Activated B cell treated with CpG ODN at 0.5 μM for 24 hours (primary cell): ENCODE results near the gene TENT4A. TPM values are rescaled to one million over a fixed set of nuclear protein-coding genes. Genes with fewer than 3 reads are reported as not detected.
A peak's percentile ranks its signal among the peaks of the same experiment; 100 is the strongest.

Experiments used
- ATAC-seq: fragments of 200-7000 bp; cut with Tn5 transposase; one replicate; pipeline ENCODE4 v1.10.0; 2021; ENCODE audit warnings: low read depth, mild to moderate bottlenecking, moderate library complexity
- CTCF ChIA-PET: fragments of 350-600 bp; sonication (Branson Sonifier 250); formaldehyde crosslinking; loops from one replicate; lab custom pipeline; 2021; ENCODE audit warnings: antibody characterized with exemption; lab: Charles Lee
- POLR2A ChIA-PET: fragments of 350-600 bp; sonication (Branson Sonifier 250); formaldehyde crosslinking; loops from one replicate; lab custom pipeline; 2021; ENCODE audit warnings: antibody characterized with exemption; lab: Charles Lee
- DNase-seq: peaks from one replicate; pipeline ENCODE4 v3.0.0; 2022
- H3K27ac Mint-ChIP-seq: one replicate; pipeline ENCODE4 v1.8.0; 2020; ENCODE audit warnings: mixed read lengths
- H3K27me3 Mint-ChIP-seq: one replicate; pipeline ENCODE4 v1.8.0; 2021; ENCODE audit warnings: mixed read lengths
- H3K36me3 Mint-ChIP-seq: one replicate; pipeline ENCODE4 v1.8.0; 2021; ENCODE audit warnings: low read depth, mixed read lengths
- H3K4me1 Mint-ChIP-seq: one replicate; pipeline ENCODE4 v1.8.0; 2021; ENCODE audit warnings: mixed read lengths
- H3K4me3 Mint-ChIP-seq: one replicate; pipeline ENCODE4 v1.8.0; 2020; ENCODE audit warnings: mild to moderate bottlenecking, mixed read lengths
- H3K9me3 Mint-ChIP-seq: one replicate; pipeline ENCODE4 v1.8.0; 2020; ENCODE audit warnings: mixed read lengths
- intact Hi-C: fragments of 100-400 bp; cut with micrococcal nuclease; formaldehyde crosslinking; loops from one replicate; pipeline ENCODE4 v1.15.1; 2024
- total RNA-seq: library from RNA; stranded (reverse); gene quantifications from 2 replicates; pipeline ENCODE4 v1.2.3, GENCODE V29; 2022
- TF ChIP-seq, protein P1 (sequence below): fragments of 200-600 bp; IDR thresholded peaks from one replicate; pipeline ENCODE4 v1.8.0; 2022; ENCODE audit warnings: antibody characterized with exemption, mild to moderate bottlenecking

The TENT4A gene
- total RNA-seq, 1 donor from 2014 or later: 51.2 TPM

DNA sequence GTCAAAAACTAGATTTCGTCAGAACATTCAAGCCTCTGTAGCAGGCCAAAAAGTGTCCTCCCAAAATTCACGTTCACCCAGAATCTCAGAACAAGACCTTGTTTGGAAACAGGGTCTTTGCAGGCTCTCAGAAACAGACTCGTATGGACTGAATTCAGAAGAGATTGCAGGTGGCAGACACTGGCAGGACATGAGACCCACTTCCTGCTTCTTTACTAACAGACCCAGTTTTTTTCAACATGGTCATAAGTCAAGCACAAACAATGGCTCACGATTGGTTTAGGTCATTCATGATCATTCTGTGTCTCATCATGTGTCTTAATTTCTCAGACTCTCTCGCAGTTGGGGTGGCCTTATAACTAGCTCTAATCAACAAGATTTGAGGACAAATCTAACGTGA is 5.4 kb upstream of the TENT4A start:
- H3K27ac Mint-ChIP-seq: no peak overlapping the region
- POLR2A ChIA-PET: no interaction called here

DNA sequence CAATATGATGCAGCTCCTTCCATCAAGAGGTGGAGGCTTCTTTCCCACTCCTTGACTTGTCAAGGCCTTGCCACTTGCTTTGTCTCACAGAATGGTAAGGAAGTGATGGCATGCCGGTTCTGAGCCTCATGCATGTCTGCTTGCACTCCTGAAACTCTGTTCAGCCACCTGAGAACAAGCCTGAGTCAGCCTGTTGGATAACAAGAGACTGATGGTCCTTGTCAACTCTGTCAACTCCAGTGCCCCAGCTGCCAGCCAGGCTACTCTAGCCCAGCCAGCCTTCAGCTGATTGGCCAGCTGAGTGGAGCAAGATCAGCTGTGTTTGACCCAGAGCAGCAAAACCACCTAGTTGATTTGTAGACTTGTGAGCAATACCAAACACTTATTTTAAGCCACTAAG is 4.4 kb upstream of the TENT4A start:
- Mint-ChIP-seq H3K36me3 (no peaks in the 10 kb centered on the region), H3K9me3 (no peaks in the 10 kb centered on the region), H3K27me3 (no peaks in the 10 kb centered on the region), H3K4me1 (peaks cover 13% of the 10 kb centered on the region), H3K4me3 (no peak overlapping the region), H3K27ac (no peak overlapping the region)
- intact Hi-C loops: no loop called here
- CTCF ChIA-PET: no interaction called here
- no peak for DNase-seq
- POLR2A ChIA-PET: no interaction called here
- ATAC-seq: no peak
- TF ChIP-seq, protein P1, sequence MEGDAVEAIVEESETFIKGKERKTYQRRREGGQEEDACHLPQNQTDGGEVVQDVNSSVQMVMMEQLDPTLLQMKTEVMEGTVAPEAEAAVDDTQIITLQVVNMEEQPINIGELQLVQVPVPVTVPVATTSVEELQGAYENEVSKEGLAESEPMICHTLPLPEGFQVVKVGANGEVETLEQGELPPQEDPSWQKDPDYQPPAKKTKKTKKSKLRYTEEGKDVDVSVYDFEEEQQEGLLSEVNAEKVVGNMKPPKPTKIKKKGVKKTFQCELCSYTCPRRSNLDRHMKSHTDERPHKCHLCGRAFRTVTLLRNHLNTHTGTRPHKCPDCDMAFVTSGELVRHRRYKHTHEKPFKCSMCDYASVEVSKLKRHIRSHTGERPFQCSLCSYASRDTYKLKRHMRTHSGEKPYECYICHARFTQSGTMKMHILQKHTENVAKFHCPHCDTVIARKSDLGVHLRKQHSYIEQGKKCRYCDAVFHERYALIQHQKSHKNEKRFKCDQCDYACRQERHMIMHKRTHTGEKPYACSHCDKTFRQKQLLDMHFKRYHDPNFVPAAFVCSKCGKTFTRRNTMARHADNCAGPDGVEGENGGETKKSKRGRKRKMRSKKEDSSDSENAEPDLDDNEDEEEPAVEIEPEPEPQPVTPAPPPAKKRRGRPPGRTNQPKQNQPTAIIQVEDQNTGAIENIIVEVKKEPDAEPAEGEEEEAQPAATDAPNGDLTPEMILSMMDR: no peak

More for the DNA sequence above, 5.4 kb upstream of the TENT4A start:
- Mint-ChIP-seq H3K36me3 (no peaks in the 10 kb centered on the region), H3K9me3 (no peaks in the 10 kb centered on the region), H3K4me3 (no peak overlapping the region), H3K4me1 (peaks cover 13% of the 10 kb centered on the region), H3K27me3 (no peaks in the 10 kb centered on the region)
- TF ChIP-seq, protein P1: no peak
- DNase-seq (no peak), ATAC-seq (no peak)
- CTCF ChIA-PET: no interaction called here
- intact Hi-C loops: no loop called here

DNA sequence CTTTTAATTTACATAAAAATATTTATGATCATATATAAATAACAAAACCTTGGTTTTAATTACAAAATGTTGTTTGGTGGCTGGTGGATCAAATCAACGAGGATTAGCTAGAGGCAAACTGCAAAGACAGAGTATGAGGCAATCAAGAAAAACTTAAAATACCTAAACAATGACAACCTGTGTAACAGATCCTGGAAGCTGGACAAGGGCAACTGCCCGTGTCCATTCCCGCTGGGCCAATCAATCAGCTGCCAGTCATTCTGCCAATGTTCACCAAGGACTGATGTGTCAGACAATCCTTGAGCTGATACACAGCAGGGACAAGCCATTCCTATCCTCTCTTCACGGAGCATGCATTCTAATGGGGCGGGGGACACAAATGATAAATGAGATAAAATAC is 3.2 kb upstream of the TENT4A start:
- Mint-ChIP-seq H3K36me3 (peaks cover 1% of the 10 kb centered on the region), H3K9me3 (no peaks in the 10 kb centered on the region), H3K27ac (no peak overlapping the region), H3K27me3 (no peaks in the 10 kb centered on the region), H3K4me1 (peaks cover 14% of the 10 kb centered on the region), H3K4me3 (no peak overlapping the region)
- DNase-seq: no peak
- CTCF ChIA-PET: no interaction called here
- TF ChIP-seq, protein P1: no peak
- intact Hi-C loops: loop anchor here (10.0 kb wide), 1 partner anchor 955 kb away; no protein-coding TSS in a partner anchor
- POLR2A ChIA-PET: interaction anchor here (3.3 kb wide), 1 partner anchor 26 kb away, joined by 22 read pairs; no protein-coding TSS in a partner anchor
- ATAC-seq: no peak

DNA sequence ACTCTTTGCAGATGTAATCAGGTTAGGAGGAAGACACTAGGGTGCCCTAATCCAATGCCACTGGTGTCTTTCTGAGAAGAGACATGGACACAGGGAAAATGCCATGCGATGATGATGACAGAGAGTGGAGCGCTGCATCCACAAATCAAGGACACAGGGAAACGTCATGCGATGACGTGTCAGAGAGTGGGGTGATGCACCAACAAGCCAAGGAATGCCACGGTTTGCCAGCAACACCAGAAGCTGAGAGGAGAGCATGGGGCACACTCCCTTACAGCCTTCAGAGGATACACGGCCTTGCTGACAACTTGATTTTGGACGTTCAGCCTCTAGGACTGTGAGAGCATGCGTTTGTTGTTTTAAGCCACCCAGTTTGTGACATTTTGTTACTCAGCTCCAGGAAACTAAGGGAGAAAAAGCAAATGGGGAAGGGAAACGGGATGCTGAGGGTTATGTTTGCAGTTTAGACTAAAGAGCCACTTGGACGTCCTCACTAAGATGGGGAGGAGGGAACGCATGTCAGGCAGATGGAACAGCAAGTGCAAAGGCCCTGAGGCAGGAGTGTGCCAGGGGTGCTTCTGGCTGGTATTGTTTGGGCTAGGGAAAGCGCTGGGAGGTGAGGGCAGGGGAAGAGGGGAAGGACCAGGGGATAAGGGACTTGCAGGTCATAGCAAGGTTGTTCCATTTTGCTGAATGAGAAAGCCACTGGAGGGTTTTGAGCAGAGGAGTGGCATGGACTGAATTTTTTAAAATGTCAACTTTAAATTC is 2.5 kb upstream of the TENT4A start:
- DNase-seq (no peak), ATAC-seq (no peak)
- no peaks in the 10 kb centered on the region for H3K27me3 Mint-ChIP-seq
- TF ChIP-seq, protein P1: no peak
- H3K9me3 Mint-ChIP-seq: no peaks in the 10 kb centered on the region
- H3K36me3 Mint-ChIP-seq: peaks cover 1% of the 10 kb centered on the region
- peaks cover 18% of the 10 kb centered on the region for H3K4me1 Mint-ChIP-seq
- CTCF ChIA-PET: interaction anchor here (1.1 to 2.1 kb wide), 2 partner anchors 50 to 78 kb away, joined by 3 to 6 read pairs; partner anchors contain the start of gene NSUN2
- H3K4me3 Mint-ChIP-seq: peak overlapping the region; percentile 1
- POLR2A ChIA-PET: interaction anchor here (1.4 to 3.3 kb wide), 3 partner anchors 18 to 78 kb away, joined by 11 to 44 read pairs (median 22); partner anchors contain the start of genes NSUN2 and SRD5A1
- intact Hi-C loops: loop anchor here (10.0 kb wide), 1 partner anchor 956 kb away; no protein-coding TSS in a partner anchor
- no peak overlapping the region for H3K27ac Mint-ChIP-seq
